22Rv1 (cell line): ENCODE results near the gene CFAP298.

ENCODE experiments used
- CTCF ChIP-seq: fragments of 450-650 bp; IDR thresholded peaks from 2 replicates; pipeline ENCODE4 v1.5.1; 2017; ENCODE audit warnings: mild to moderate bottlenecking
- ZFX ChIP-seq: fragments of 450-650 bp; IDR thresholded peaks from 2 replicates; pipeline ENCODE4 v1.6.1; 2017; ENCODE audit warnings: antibody characterized with exemption, borderline replicate concordance

DNA sequence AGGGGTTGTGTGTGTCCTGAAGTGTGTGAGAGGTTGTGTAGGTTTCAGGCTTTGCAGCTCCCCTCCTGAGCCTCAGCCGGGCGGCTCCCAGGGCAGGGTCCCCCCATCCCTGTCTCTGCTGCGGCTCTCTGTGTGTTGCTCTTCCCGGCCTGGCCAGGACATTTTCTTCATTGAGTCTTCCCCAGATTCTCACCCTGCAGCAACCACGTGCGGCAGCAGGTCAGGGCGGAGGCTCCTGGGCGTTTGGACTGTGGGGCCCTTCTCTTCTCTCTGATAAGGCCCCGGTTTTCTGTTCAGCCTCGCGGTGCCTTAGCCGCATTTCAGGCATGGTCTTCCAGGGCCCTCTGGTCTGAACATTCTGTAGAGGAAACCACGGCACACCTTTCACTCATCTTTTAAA, 25.1 kb downstream of the CFAP298 start:
- TF ChIP-seq CTCF (no peak), ZFX (no peak)
